Psoas muscle (tissue), 8 donors: Measurements from ENCODE around the gene HHIPL1. TPM values are rescaled to one million over a fixed set of nuclear protein-coding genes. Genes with fewer than 3 reads are reported as not detected.

Experiments used
- ATAC-seq, 4 donors: fragments of 200-7000 bp; cut with Tn5 transposase; one replicate each; pipeline ENCODE4 v1.9.1; 2020; ENCODE audit warnings: moderate library complexity in 3 of 4, mild to moderate bottlenecking in 2 of 4
- DNase-seq, 2 donors: peaks; one replicate each; pipeline ENCODE4 v3.0.0-alpha.2; 2020
- H3K27ac ChIP-seq: fragments of 200-600 bp; one replicate; pipeline ENCODE4 v1.8.0; 2022
- H3K27me3 ChIP-seq, 3 donors: fragments of 200-600 bp in 1 of 3; one replicate each; pipeline versions ENCODE4 v1.6.1 to v1.8.0; 2013 to 2022; ENCODE audit warnings: low read length in 2 of 3, mild to moderate bottlenecking in 2 of 3, moderate library complexity in 1 of 3; ENCODE audit not compliant: insufficient read depth in 3 of 3
- H3K36me3 ChIP-seq, 2 donors: fragments of 200-600 bp in 1 of 2; one replicate each; pipeline versions ENCODE4 v1.6.1 to v1.8.0; 2013 to 2022; ENCODE audit warnings: low read depth in 1 of 2, mild to moderate bottlenecking in 1 of 2, moderate library complexity in 1 of 2; ENCODE audit not compliant: insufficient read depth in 1 of 2
- H3K4me1 ChIP-seq: fragments of 200-600 bp; one replicate; pipeline ENCODE4 v1.8.0; 2022
- H3K4me3 ChIP-seq: fragments of 200-600 bp; one replicate; pipeline ENCODE4 v1.8.0; 2022; ENCODE audit warnings: mild to moderate bottlenecking
- H3K9me3 ChIP-seq: fragments of 200-600 bp; one replicate; pipeline ENCODE4 v1.8.0; 2022
- WGBS, 3 donors: extraction: QIAGEN DNeasy Blood & Tissue Kit; methylation state at CpG; one replicate each; pipeline versions ENCODE4 v1.1.6 to v1.1.7; 2013; 5-methylcytosine and 5-hydroxymethylcytosine counted together
- intact Hi-C, 2 donors: fragments of 100-400 bp; cut with DNase I; formaldehyde crosslinking; loops; one replicate each; pipeline versions ENCODE4 v1.11.0 to v1.14.2; 2022
- polyA plus RNA-seq, 3 donors: library from polyadenylated mRNA; stranded (reverse); fragments of 200-250 nt; gene quantifications; one replicate each; pipeline ENCODE4 v1.2.3, GENCODE V29; 2013
- total RNA-seq, 4 donors: library from RNA; stranded (reverse); fragmentation: NEBNext Ultra II Directional in 2 of 4; extraction: Animal tissue kit (Norgen Biotek cat#: 25700) in 2 of 4; gene quantifications; one replicate each; pipeline versions ENCODE4 v1.2.1 to v1.2.4, GENCODE V29; 2021 to 2023
- TF ChIP-seq, protein P1 (sequence below): fragments of 200-600 bp; IDR thresholded peaks from one replicate; pipeline ENCODE4 v1.8.0; 2022; ENCODE audit warnings: antibody characterized with exemption
- donor health status: healthy with polysubstance abuse.
- donor health status: DM: no; HTN: no; CAD: no; lungs with moderate emphysema.
- donor health status: Bipolar disorder and iron deficiency.
- donor health status: healthy.
- donor health status: DM: yes; HTN: yes; CAD: no.
- donor health status: DM: no; HTN: no; CAD: no.
- donor health status: DM: no; HTN: no; CAD: no.
- donor health status: DM: yes; HTN: yes; CAD: no.

Gene HHIPL1
- total and polyA plus RNA-seq, 7 donors, result 0.12 to 0.86 (median 0.32) TPM

DNA sequence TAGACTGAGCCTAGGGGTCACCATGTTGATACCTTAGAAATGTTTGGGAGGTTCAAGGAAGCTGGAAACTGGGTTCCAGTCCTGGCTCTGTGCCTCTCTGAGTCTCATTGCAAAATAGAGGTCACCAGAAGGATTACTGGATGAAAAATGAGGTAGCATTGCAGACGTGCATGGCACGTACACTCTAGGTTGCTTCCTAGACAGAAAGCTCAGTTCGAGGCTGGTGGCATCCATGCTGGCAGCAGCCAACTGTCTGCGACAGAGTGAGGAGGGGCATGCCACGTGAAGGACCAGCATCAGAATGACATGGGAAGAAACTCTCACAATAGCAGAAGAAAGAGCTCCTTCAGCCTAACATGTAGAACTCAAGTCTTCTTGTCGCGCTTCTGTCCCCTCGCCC, 34.6 kb downstream of the HHIPL1 start:
- Histone ChIP-seq H3K9me3 (no peaks in the 10 kb centered on the region), H3K4me1 (no peaks in the 10 kb centered on the region), H3K4me3 (no peak overlapping the region), H3K27me3 (peaks cover 0 to 13% (median 5%) of the 10 kb centered on the region in 3 donors), H3K27ac (no peak overlapping the region), H3K36me3 (no peaks in the 10 kb centered on the region)
- 75 to 77% (median 75%) methylated on average over 8 of the region's 8 CpGs for WGBS, 3 donors
- ATAC-seq (no peak), DNase-seq (no peak)
- intact Hi-C loops, result no loop called here
- TF ChIP-seq, protein P1, sequence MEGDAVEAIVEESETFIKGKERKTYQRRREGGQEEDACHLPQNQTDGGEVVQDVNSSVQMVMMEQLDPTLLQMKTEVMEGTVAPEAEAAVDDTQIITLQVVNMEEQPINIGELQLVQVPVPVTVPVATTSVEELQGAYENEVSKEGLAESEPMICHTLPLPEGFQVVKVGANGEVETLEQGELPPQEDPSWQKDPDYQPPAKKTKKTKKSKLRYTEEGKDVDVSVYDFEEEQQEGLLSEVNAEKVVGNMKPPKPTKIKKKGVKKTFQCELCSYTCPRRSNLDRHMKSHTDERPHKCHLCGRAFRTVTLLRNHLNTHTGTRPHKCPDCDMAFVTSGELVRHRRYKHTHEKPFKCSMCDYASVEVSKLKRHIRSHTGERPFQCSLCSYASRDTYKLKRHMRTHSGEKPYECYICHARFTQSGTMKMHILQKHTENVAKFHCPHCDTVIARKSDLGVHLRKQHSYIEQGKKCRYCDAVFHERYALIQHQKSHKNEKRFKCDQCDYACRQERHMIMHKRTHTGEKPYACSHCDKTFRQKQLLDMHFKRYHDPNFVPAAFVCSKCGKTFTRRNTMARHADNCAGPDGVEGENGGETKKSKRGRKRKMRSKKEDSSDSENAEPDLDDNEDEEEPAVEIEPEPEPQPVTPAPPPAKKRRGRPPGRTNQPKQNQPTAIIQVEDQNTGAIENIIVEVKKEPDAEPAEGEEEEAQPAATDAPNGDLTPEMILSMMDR, result no peak

DNA sequence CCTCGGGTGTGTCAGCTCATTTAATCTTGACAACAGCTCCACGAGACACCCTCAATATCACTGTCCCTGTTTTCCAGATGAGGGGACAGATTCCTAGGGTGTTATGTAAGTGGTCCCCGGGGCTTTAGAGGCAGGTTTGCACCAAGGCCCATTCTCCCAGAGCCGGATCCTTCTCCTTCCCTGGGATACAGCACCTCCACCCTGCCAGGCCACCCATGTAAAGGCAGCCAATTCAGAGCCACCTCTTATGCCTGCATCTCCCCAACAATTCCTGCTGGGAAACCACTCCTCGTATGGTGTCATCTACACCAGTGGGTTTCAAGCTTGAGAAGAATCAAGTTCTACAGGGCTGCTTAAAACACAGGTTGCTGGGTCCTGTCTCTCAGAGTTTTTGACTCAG, 35.1 kb downstream of the HHIPL1 start:
- Histone ChIP-seq H3K27me3 (peaks cover 0 to 10% (median 4%) of the 10 kb centered on the region in 3 donors), H3K4me3 (no peak overlapping the region), H3K27ac (no peak overlapping the region), H3K36me3 (no peaks in the 10 kb centered on the region), H3K4me1 (no peaks in the 10 kb centered on the region), H3K9me3 (no peaks in the 10 kb centered on the region)
- ATAC-seq (no peak), DNase-seq (no peak)
- intact Hi-C loops, result loop anchor here in 1 of 2 donors (5.0 kb wide), 1 partner anchor 207 kb away; no protein-coding TSS in a partner anchor
- TF ChIP-seq, protein P1, result no peak
- WGBS, 3 donors, result 58 to 70% (median 62%) methylated on average over 5 of the region's 5 CpGs

DNA sequence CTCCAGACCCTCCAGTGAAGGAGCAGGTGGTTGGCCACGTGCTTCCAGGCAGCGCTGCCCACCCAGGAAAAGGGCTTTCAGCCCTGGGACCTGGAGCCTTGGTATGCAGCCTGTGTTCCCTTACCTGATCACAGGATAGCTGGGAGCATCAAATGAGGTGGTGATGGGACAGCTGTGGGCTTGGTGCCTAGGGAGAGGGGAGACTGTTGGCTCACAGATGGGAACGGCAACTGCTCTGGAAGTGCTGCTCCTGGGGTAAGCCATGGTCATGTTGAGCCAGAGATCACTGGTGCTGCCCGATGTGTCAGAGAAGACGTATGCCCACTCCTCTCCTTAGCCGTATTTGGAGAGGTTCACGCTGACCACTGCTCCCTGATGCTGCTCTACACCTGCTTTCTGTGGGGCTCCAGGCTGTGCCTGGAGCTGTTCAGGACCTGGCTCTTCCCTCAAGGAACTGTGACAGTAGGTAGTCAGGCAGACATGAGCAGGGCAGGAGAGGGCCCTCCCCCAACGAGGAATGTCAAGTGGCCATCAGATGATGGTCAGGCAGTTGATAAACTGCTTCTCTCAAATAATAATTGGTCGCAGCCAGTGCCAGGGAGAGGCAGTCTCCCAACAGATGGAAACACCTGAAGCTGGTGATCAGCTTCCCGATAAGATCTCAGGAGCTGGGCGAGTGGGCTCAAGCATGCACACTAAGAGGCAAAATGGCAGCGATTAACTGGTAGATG, 36.3 kb downstream of the HHIPL1 start:
- H3K4me1 ChIP-seq, result no peaks in the 10 kb centered on the region
- ATAC-seq (no peak), DNase-seq (no peak)
- H3K27ac ChIP-seq, result no peak overlapping the region
- no peaks in the 10 kb centered on the region for H3K9me3 ChIP-seq
- TF ChIP-seq, protein P1, result no peak
- WGBS, 3 donors, result 64 to 77% (median 72%) methylated on average over 12 of the region's 12 CpGs
- no peak overlapping the region for H3K4me3 ChIP-seq
- no peaks in the 10 kb centered on the region for H3K36me3 ChIP-seq
- intact Hi-C loops, result loop anchor here in 1 of 2 donors (5.0 kb wide), 1 partner anchor 206 kb away; no protein-coding TSS in a partner anchor
- no peaks in the 10 kb centered on the region for H3K27me3 ChIP-seq

DNA sequence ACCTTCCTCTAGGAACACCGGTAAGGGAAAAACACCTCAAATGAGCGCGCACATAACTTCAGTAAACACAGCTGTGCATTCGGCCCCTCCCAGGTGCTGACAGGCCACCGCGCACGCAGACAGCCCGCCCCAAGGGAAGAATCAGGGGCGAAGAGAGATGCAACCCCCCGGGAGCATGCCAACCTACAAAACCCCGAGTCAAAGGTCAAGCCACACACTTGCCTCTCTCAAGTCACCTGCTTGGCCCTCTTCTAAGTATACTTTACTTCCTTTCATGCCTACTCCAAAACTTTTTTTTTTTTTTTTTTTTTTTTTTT, 36.9 kb downstream of the HHIPL1 start:
- ATAC-seq (no peak), DNase-seq (no peak)
- TF ChIP-seq, protein P1, result no peak
- H3K27me3 ChIP-seq, result no peaks in the 10 kb centered on the region
- no peak overlapping the region for H3K27ac ChIP-seq
- no peak overlapping the region for H3K4me3 ChIP-seq
- intact Hi-C loops, result loop anchor here (2.0 to 5.0 kb wide), 2 partner anchors 203 to 206 kb away; no protein-coding TSS in a partner anchor
- H3K36me3 ChIP-seq, result no peaks in the 10 kb centered on the region
- 70 to 86% (median 81%) methylated on average over 11 of the region's 11 CpGs for WGBS, 3 donors
- no peaks in the 10 kb centered on the region for H3K4me1 ChIP-seq
- H3K9me3 ChIP-seq, result no peaks in the 10 kb centered on the region
